Measurements from ENCODE around the gene GZMB.

DNA sequence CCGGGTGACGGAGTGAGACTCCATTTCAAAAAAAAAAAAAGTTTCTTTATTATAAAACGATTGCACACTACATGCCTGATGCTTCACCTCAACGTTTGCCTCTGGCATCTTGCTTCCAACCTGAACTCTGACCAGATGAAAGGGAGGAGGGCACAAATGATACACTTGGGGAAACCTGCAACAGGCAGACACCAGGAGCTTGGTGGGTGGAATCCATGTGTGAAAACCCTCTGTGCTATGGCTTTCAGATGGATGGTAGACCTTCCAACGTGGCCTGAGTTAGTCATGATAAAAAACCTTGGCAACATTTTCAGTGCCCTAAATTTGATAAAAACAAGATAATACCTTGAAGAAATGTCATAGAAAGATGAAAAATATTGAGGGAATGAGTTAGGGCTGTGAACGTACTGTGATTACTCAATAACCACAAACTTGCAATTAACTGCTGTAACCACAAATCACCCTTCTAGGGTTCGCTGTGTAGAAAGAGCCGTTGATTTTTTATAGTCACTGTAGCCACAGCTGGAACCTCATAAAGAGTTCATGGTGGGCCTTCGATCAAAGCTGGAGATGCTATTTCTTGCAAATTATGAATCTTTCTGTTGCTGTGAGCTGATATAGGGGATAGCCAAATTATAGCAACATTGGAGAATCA, 26.1 kb upstream of the GZMB start:
- TF ChIP-seq, protein P1, sequence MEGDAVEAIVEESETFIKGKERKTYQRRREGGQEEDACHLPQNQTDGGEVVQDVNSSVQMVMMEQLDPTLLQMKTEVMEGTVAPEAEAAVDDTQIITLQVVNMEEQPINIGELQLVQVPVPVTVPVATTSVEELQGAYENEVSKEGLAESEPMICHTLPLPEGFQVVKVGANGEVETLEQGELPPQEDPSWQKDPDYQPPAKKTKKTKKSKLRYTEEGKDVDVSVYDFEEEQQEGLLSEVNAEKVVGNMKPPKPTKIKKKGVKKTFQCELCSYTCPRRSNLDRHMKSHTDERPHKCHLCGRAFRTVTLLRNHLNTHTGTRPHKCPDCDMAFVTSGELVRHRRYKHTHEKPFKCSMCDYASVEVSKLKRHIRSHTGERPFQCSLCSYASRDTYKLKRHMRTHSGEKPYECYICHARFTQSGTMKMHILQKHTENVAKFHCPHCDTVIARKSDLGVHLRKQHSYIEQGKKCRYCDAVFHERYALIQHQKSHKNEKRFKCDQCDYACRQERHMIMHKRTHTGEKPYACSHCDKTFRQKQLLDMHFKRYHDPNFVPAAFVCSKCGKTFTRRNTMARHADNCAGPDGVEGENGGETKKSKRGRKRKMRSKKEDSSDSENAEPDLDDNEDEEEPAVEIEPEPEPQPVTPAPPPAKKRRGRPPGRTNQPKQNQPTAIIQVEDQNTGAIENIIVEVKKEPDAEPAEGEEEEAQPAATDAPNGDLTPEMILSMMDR (IDR thresholded peaks at IDR 0.05), result no peak
- TF ChIP-seq EZH2 (IDR thresholded peaks at IDR 0.05), result no peak
